Astrocyte (in vitro differentiated cells and primary cell): ENCODE data around the gene ZDHHC14. TPM values are rescaled to one million over a fixed set of nuclear protein-coding genes. Genes with fewer than 3 reads are reported as not detected.

Experiments
- DNase-seq: peaks from one replicate; pipeline ENCODE4 v3.0.0-alpha.2; 2010; ENCODE audit warnings: low read depth
- FAIRE-seq: peaks from 2 replicates; lab custom pipeline; 2011; peaks lifted over from hg19 to GRCh38; lab: Jason Lieb, UNC
- H2AFZ ChIP-seq: 2 replicates; pipeline ENCODE4 v1.6.0; 2012; ENCODE audit warnings: low read depth, low read length, inconsistent platforms
- H3K27ac ChIP-seq: 2 replicates; pipeline ENCODE4 v1.5.1; 2011; ENCODE audit warnings: low read depth, low read length, inconsistent platforms
- H3K27me3 ChIP-seq: 2 replicates; pipeline ENCODE4 v1.6.0; 2011; ENCODE audit warnings: low read length, inconsistent platforms; ENCODE audit not compliant: insufficient read depth
- H3K36me3 ChIP-seq: 2 replicates; pipeline ENCODE4 v1.5.1; 2011; ENCODE audit warnings: low read length, inconsistent platforms; ENCODE audit not compliant: insufficient read depth
- H3K4me1 ChIP-seq: 2 replicates; pipeline ENCODE4 v1.5.1; 2011; ENCODE audit warnings: low read length, inconsistent platforms; ENCODE audit not compliant: insufficient read depth
- H3K4me2 ChIP-seq: 2 replicates; pipeline ENCODE4 v1.6.0; 2012; ENCODE audit warnings: low read length, inconsistent platforms
- H3K4me3 ChIP-seq: 2 replicates; pipeline ENCODE4 v1.5.1; 2011; ENCODE audit warnings: low read depth, mild to moderate bottlenecking, low read length, inconsistent platforms; ENCODE audit not compliant: insufficient read depth
- H3K79me2 ChIP-seq: 2 replicates; pipeline ENCODE4 v1.6.0; 2012; ENCODE audit warnings: mild to moderate bottlenecking, low read length, inconsistent platforms; ENCODE audit not compliant: insufficient read depth
- H3K9ac ChIP-seq: 2 replicates; pipeline ENCODE4 v1.6.0; 2012; ENCODE audit warnings: mild to moderate bottlenecking, low read length, inconsistent platforms
- H3K9me3 ChIP-seq: 2 replicates; pipeline ENCODE4 v1.5.1; 2012; ENCODE audit warnings: low read depth, mild to moderate bottlenecking, low read length, inconsistent platforms; ENCODE audit not compliant: insufficient read depth
- H4K20me1 ChIP-seq: 2 replicates; pipeline ENCODE4 v1.6.0; 2012; ENCODE audit warnings: low read length, inconsistent platforms; ENCODE audit not compliant: insufficient read depth
- H3K27ac Mint-ChIP-seq: one replicate; pipeline ENCODE4 v1.8.0; 2021; ENCODE audit warnings: mild to moderate bottlenecking, mixed read lengths; ENCODE audit not compliant: unreplicated experiment
- H3K27me3 Mint-ChIP-seq: one replicate; pipeline ENCODE4 v1.8.0; 2021; ENCODE audit warnings: low read depth, mixed read lengths; ENCODE audit not compliant: unreplicated experiment
- H3K36me3 Mint-ChIP-seq: one replicate; pipeline ENCODE4 v1.8.0; 2021; ENCODE audit warnings: low read depth, mixed read lengths; ENCODE audit not compliant: unreplicated experiment
- H3K4me1 Mint-ChIP-seq: one replicate; pipeline ENCODE4 v1.8.0; 2021; ENCODE audit warnings: low read depth, mixed read lengths; ENCODE audit not compliant: unreplicated experiment
- H3K4me3 Mint-ChIP-seq: one replicate; pipeline ENCODE4 v1.8.0; 2021; ENCODE audit warnings: mild to moderate bottlenecking, moderate library complexity, mixed read lengths; ENCODE audit not compliant: unreplicated experiment
- H3K9me3 Mint-ChIP-seq: one replicate; pipeline ENCODE4 v1.8.0; 2021; ENCODE audit warnings: mild to moderate bottlenecking, mixed read lengths; ENCODE audit not compliant: unreplicated experiment
- EZH2 ChIP-seq: IDR thresholded peaks from 2 replicates; pipeline ENCODE4 v1.6.1; 2012; ENCODE audit warnings: mild to moderate bottlenecking, low read length, inconsistent platforms; ENCODE audit not compliant: insufficient read depth
- total RNA-seq: library from RNA; stranded (reverse); gene quantifications from 2 replicates; pipeline ENCODE4 v1.2.1, GENCODE V29; 2021
- TF ChIP-seq, protein P1 (sequence below): IDR thresholded peaks from 2 replicates; pipeline ENCODE4 v1.5.1; 2011; ENCODE audit warnings: low read depth, mild to moderate bottlenecking, inconsistent platforms, low read length, moderate library complexity; ENCODE audit not compliant: insufficient read depth

The ZDHHC14 gene
- total RNA-seq, 1 donor from 2014 or later = 7.2 TPM

DNA sequence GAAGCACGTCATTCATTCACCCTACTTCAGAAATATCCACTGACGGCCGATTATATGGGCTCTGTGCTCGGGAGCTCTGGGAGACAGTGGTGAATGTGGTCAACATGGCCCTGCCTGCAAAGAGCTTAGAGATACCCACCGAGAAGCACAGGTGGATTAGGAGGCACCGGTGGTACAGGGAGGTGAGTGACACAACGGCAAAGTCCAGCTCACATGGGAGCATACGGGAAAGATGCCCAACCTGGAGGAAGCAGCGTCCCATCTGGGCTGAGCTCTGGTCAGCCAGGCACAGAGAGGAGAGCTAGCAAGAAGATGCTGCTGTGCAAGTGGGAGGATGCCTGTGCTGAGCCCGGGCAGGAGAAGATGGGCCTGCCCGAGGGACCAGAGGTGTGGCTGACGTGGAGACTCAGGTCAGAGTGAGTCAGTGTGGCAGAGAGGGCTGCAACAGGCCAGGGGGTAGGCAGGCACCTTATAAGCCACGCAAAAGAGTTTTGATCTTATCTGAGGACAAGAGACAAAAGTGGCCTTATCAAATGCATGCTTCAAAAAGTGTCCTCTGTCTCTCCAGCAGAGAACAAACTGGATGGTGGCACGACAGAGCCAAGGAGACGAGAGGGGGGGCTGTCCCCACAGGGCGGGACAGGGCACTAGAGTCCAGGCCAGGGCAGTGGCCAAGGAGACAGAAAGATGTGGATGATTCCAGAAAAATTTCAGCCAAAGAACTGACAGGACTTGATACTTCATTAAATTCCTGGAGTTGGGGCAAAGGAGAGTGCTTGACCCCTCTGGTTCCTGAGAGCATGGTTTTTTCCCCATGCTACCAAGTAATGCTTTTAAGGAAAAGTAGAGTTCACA, 227.5 kb downstream of the ZDHHC14 start:
- TF ChIP-seq, protein P1, sequence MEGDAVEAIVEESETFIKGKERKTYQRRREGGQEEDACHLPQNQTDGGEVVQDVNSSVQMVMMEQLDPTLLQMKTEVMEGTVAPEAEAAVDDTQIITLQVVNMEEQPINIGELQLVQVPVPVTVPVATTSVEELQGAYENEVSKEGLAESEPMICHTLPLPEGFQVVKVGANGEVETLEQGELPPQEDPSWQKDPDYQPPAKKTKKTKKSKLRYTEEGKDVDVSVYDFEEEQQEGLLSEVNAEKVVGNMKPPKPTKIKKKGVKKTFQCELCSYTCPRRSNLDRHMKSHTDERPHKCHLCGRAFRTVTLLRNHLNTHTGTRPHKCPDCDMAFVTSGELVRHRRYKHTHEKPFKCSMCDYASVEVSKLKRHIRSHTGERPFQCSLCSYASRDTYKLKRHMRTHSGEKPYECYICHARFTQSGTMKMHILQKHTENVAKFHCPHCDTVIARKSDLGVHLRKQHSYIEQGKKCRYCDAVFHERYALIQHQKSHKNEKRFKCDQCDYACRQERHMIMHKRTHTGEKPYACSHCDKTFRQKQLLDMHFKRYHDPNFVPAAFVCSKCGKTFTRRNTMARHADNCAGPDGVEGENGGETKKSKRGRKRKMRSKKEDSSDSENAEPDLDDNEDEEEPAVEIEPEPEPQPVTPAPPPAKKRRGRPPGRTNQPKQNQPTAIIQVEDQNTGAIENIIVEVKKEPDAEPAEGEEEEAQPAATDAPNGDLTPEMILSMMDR = no peak
- no peak for TF ChIP-seq EZH2
- Histone ChIP-seq H3K4me3 (no peak overlapping the region), H3K9me3 (no peaks in the 10 kb centered on the region), H3K36me3 (no peaks in the 10 kb centered on the region), H3K27ac (no peak overlapping the region), H4K20me1 (no peaks in the 10 kb centered on the region), H2AFZ (no peak overlapping the region), H3K4me2 (no peak overlapping the region), H3K79me2 (no peaks in the 10 kb centered on the region), H3K4me1 (peaks cover 10% of the 10 kb centered on the region), H3K9ac (no peak overlapping the region), H3K27me3 (no peaks in the 10 kb centered on the region)
- Mint-ChIP-seq H3K36me3 (peaks cover 14% of the 10 kb centered on the region), H3K4me3 (no peak overlapping the region), H3K4me1 (peaks cover 16% of the 10 kb centered on the region), H3K27me3 (peaks cover 11% of the 10 kb centered on the region), H3K27ac (no peak overlapping the region), H3K9me3 (no peaks in the 10 kb centered on the region)
- no peak for FAIRE-seq
- no peak for DNase-seq

DNA sequence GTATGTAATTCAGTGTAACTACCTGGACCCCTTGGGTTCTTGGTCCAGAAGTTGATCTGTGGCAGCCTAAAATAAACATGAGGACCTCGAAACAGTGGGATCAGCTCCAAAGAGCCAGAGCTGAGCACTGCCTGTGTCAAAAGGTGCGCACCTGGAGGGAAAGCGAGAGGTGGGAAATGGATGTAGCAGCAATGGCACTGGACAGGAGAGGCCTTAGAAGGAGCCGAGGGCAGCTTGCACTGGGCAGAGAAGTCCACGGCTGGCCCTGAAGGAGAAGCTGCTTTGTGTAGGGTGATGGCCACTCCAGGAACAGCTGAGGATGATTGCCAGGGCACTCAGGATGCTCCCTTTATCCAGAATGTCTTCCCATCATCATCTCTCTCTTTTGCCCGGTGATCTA, 228.1 kb downstream of the ZDHHC14 start:
- Mint-ChIP-seq H3K4me1 (peaks cover 17% of the 10 kb centered on the region), H3K36me3 (peaks cover 11% of the 10 kb centered on the region), H3K4me3 (no peak overlapping the region), H3K9me3 (no peaks in the 10 kb centered on the region), H3K27me3 (peaks cover 11% of the 10 kb centered on the region), H3K27ac (no peak overlapping the region)
- Histone ChIP-seq H3K79me2 (no peaks in the 10 kb centered on the region), H2AFZ (no peak overlapping the region), H3K27me3 (no peaks in the 10 kb centered on the region), H3K4me1 (peaks cover 13% of the 10 kb centered on the region), H3K36me3 (no peaks in the 10 kb centered on the region), H3K27ac (no peak overlapping the region), H3K4me3 (no peak overlapping the region), H4K20me1 (no peaks in the 10 kb centered on the region), H3K9ac (no peak overlapping the region), H3K4me2 (no peak overlapping the region), H3K9me3 (no peaks in the 10 kb centered on the region)
- TF ChIP-seq, protein P1 = no peak
- TF ChIP-seq EZH2 = no peak
- no peak for DNase-seq
- no peak for FAIRE-seq

DNA sequence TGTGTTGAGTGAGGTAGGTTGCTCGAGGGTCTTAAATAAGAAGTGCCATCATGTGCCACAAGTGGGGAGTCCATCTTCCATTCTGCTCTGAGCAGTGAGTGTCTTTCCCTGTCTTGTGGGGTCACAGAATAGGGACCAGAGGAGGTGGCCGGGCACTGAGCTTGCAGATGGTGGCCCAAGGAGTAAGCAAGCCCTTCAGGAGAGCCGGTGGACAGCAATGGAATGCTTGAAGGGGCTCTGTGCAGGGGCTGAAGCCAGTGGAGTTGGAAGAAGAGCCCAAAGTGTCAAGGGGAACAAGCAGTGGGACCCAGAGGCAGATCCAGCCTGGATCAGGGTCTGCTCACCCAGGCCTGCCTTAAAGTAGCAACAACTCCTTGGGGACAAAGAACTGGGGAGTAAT, 228.6 kb downstream of the ZDHHC14 start:
- no peak for DNase-seq
- H3K4me3 Mint-ChIP-seq = no peak overlapping the region
- peaks cover 17% of the 10 kb centered on the region for H3K4me1 Mint-ChIP-seq

More for the DNA sequence above, 228.6 kb downstream of the ZDHHC14 start:
- peaks cover 11% of the 10 kb centered on the region for H3K27me3 Mint-ChIP-seq
- Histone ChIP-seq H3K4me1 (peaks cover 13% of the 10 kb centered on the region), H3K27me3 (no peaks in the 10 kb centered on the region), H3K36me3 (no peaks in the 10 kb centered on the region), H3K4me2 (no peak overlapping the region), H3K9ac (no peak overlapping the region), H3K79me2 (no peaks in the 10 kb centered on the region), H4K20me1 (no peaks in the 10 kb centered on the region), H3K27ac (no peak overlapping the region), H2AFZ (no peak overlapping the region), H3K4me3 (no peak overlapping the region), H3K9me3 (no peaks in the 10 kb centered on the region)
- peaks cover 11% of the 10 kb centered on the region for H3K36me3 Mint-ChIP-seq
- TF ChIP-seq, protein P1 = no peak
- TF ChIP-seq EZH2 = no peak
- no peak overlapping the region for H3K27ac Mint-ChIP-seq
- no peaks in the 10 kb centered on the region for H3K9me3 Mint-ChIP-seq
- FAIRE-seq = no peak
